GM19240 (cell line): Measurements from ENCODE around the gene SUSD5.
"Not testable (repeated sequence)": the region's sequence is repeated elsewhere in the genome, so short reads cannot be mapped to it uniquely, and the experiment has no call there.

ENCODE experiments used
- DNase-seq: peaks from one replicate; pipeline ENCODE4 v3.0.0; 2011; ENCODE audit warnings: low spot score; ENCODE audit not compliant: insufficient read length

The SUSD5 gene

DNA sequence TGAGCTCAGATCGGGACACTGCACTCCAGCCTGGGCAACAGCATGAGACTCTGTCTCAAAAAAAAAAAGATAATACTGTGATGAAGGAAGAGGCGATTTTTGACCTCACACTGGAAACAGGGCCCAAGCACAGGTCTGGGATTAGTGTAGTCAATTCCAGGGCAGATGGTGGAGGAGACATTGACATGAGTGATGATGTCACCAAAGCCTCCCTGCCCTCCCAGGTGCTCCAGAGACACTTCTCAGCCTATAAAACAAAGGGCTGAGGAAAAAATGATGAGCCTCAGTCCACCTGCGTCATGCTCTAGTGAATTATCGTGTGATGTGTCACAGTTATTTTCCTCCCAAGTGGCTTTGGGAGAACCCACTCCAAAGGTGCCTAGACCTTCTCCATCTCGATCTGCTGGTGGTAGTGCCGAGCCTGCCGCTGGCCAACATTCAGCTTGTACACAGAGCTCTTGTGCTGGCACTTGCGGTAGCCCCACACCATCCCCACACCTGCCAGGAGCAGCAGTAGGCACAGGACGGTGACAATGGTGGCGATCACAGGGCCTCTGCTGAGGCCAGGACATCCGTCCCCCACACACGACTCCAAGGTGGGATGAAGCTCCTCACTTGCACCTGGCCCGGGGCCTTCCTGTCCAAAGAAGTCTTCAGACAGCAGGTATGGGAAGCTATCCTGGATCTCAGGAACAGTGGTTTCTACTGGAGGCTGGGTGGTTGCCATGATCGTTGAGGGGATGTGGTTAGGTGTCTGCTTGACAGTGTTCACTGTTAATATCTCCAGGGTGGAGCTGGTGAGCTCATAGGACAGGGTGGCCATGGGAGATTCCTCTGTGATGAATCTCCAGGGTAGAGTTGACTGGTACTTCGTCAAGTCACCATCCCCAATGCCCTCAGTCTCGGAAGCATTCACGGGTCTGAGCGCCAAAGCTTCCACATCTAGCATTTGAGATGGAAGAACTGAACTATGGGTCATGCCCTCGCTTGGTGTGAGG, 65.9 kb downstream of the SUSD5 start:
- DNase-seq, result no peak

DNA sequence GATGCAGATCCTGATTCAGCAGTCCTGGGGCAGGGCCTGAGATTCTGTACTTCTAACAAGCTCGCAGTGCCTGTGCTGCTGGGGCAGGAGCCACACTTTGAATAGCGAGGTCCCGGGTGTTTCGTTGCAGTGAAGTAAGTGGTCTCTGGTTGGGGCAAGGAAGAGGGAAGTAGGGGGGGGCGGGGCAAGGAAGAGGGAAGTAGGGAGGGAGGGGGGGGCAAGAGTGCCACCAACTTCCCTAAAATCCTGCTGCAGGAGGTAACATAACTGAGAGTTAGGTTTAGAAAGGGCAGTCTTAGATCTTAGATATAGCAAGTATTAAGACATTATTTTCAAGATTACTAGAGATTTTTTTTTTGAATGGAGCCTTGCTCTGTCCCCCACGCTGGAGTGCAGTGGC, 69.3 kb downstream of the SUSD5 start:
- DNase-seq, result no peak

DNA sequence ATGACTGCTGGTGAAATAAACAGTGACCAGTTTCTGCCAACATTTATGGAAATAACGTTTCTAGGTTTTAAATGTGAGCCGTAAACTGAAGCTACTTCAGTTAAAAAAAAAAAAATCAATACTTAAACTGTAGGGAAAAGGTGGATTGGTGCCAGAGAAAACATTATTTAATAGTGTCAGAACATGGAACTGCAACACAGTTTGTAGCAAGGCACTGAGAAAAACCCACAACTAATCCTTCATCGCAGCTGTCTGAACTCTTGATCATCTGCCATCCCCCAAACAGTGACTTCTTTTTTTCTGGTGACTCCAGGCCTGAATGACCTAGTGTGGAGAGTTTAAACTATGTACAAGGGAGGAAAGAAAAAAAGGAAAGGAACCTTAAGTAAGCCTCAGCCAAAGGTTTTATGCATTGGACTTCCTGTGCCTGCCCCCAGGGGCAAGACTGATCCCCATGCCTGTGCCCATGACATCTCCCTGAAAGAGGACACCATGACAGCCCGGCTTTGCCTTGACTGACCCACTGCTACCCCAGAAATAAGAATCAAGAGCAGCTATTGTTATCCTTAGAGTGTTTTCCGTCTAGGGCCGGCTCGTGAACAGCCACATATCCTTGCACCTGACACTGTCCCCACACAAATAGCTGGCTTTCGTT, 71.7 kb downstream of the SUSD5 start:
- DNase-seq, result no peak

DNA sequence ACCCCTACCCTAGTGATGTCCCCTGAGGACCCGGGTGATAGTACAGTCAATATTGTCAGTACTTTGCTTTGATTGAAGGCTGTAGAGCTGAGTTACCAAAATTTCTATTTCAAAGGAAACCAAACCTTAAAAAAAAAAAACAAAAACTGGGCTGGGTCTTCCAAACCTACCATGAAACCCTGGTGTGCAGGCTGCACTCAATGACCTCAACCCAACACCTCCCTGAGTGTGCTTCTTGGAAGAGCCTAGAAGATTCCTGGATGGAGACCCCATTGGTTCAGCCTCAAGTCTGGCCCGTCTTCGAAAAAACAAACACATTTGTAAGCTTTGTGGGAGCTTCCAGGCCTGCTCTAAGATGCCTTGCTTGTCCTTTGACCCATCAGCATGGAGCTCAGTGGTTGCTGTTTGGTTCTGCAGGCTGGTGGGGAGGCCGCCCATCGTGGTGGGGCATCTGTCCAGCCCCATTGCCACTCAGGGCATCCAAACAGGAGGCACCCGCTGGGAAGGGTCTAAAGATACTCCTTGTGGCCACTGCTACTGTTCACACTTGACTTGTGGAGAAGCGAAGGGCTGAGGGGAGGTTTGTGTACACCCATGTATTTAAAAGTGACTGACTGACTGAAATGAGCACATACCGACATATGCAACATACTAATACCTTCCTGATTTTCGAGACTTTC, 72.6 kb downstream of the SUSD5 start:
- no peak for DNase-seq

DNA sequence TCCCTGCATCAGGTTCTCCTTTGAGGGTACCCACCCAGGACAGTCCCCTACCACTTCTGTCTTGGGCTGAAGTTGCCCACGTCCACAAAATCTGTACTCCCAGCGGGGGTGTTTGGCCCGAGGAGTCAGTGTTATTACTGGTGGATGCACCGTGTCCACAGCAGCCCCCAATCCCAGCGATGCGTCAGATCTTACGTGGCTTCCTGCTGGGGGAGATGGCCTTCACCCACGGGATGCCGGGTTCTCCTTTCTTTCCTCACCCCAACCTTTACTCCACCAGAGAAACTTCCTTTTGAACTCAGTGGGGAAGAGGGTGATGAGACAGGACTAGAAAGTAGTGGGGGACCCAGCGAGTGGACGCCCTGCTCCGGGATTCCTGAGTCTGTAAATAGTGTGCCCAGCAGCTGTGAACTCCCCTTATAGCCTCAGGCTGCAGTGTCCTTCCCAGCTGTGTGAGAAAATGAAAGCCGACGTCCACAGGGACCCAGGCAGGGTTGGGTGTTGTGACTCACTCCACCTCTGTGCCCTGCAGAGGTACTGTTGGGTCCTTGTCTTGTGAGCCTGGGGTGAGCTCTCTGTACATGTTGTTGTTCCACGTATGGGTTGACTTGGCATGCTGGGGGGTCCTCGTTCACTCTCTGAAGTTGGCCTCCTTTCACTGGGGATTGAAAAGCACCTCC, 73.2 kb downstream of the SUSD5 start:
- DNase-seq, result no peak

DNA sequence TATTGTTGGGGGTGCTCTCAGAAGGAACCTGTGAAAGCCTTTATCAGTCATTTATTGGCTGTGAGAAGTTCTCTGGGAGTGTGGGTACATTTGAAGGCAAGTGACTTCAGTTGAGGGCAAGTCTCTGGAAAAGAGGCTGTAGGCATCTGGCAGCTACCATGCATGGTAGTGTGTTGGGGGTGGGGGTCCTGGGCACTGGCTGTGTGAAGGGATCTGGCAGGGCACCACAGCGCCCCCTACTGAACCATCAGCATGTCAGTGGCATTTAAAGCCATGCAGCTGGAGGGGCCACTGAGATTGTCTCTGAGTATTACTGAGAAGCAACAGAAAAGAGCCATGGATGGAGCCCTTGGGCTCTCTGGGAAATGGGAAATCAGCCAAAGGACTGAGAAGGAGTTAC, 74.2 kb downstream of the SUSD5 start:
- no peak for DNase-seq

DNA sequence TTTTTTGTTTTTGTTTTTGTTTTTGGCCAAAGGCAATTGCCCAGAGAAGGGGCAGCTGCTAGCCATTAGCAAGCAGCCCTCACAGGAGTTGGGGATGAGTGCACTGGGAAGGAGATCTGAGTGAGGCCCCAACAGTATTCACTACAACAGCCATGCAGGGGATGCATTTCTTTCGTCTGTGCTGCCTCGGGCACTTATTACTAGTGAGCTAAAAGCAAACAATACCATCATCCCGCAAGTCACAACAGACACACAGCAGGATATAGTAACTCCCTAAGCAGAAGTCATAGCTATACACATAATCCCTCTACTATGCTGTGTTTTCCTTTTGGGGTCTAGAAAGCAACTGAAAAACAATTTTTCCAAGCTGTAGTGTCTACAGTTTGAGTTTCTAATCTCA, 77.6 kb downstream of the SUSD5 start:
- DNase-seq, result no peak

DNA sequence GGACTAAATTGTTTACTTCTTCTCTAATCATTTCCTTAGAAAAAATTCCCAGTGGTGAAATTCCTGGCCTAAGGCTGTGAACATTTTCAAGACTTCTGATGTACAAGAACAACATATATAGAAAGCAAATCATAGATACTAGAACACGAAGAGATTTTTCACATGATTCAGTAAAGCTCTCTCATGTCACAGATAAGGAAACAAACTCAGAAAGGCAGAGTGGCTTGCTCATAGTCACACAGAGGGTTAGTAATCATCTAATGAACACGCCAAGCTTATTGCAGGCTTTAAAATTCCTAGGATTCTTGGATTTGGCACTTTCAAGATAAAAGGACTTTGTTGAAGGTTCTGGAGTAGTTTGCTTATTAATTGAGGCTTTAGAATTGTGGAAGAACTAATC, 78.6 kb downstream of the SUSD5 start:
- DNase-seq, result no peak

DNA sequence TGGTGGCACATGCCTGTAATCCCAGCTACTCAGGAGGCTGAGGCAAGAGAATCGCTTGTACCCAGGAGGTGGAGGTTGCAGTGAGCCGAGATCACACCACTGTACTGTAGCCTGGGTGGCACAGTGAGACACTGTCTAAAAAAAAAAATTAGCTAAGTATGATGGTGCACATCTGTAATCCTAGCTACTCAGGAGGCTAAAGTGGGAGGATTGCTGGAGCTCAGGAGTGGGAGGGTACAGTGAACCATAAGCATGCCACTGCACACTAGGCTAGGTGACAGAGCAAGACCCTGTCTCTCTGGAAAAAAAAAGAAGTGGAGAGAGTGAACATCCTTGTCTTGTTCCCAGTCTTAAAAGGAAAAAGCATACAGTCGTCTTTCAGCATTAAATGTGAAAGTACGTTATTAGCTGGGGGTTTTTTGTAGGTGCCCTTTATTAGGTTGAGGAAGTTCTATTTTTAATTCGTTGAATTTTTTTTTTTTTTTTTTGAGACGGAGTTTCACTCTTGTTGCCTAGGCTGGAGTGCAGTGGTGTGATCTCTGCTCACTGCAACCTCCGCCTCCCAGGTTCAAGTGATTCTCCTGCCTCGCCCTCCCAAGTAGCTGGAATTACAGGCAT, 79.5 kb downstream of the SUSD5 start:
- not testable (repeated sequence) for DNase-seq

DNA sequence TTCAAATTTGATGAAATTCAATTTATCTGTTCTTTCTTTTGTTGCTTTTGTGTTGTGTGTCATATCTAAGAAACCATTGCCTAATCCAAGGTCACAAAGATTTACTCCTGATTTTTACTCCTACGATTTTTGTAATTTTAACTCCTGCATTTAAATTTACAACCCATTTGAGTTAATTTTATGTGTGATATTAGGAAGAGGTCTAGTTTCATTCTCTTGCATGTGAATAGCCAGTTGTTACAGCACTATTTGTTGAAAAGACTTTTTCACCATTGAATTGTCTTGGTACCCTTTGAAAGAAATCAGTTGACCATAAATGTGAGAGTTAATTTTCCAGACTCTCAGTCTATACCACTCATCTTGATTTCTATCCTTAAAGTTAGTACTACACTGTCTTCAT, 80.9 kb downstream of the SUSD5 start:
- DNase-seq, result no peak

DNA sequence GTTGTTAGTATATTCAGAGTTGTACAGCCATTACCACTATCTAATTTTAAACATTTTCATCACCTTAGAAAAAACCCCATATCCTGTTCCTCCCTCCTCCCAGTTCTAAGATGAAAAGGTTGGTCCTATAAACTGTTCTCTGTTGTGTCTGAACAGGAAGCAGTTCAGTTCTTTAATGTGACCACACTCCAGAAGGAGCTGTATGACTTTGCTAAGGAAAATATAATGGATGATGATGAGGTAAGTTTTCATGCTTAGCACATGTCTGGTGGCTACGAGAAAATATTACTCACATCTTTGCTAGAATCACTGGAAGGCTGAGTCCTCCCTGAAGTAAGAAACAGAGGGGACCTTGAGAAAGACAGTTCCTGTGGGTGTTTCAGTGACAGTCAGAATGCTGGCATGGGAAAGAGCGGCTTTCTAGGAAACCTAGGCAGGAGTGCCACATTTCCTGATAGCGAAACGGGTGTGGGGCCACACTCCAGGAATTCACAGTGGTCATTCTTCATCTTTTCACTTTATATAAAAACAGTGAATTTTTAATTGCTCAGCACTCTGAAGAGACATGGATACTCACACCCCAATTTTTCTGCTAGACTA, 84.5 kb downstream of the SUSD5 start:
- no peak for DNase-seq

DNA sequence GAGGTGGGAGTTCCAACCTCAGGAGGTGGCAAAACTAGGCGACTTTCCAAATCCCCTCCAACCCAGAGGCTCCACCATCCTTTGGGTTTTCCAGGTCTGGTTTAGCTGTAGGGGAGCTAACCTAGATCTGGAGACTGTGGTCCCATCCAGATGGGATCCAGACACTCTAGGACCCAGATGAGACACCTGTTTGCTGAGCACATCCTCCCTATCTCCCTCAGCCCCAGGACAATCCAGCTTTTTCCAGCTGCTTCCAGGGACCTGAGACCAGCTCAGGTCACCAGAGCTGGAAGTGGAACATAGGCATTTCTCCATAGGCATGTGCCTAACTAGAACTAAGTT, 86.6 kb downstream of the SUSD5 start:
- DNase-seq, result no peak

DNA sequence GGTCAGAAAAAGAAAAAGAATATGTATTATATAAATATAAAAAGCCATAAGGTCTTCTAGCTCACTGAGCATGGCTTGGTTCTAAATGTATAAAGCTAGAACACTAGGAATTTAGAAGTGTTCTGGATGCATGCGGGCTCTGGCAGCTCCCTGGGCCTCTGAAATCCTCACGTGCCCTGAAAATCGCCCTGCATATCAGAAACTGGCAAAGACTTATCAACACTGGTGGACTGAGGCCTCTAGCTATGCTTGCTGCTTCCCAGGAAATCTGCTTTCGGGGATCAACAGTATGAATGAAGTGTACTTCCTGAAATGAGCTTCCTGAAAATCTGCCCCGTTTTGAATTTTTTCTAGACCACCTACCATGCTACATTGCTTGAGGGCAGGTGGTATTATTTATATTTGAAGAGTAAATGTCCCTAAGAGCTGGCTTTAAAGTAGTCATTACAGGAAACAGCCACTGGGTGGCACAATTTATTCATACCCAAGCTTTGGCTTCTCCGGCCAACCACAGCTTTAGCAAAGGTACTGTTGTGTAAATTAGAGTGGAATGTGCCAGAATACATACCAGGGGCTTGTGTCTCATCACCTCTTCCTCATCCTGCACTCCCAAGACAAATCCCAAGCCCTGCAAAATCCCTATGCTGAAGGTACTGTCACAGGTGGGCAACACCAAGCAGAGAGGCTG, 87.1 kb downstream of the SUSD5 start:
- peak; percentile 40 for DNase-seq

DNA sequence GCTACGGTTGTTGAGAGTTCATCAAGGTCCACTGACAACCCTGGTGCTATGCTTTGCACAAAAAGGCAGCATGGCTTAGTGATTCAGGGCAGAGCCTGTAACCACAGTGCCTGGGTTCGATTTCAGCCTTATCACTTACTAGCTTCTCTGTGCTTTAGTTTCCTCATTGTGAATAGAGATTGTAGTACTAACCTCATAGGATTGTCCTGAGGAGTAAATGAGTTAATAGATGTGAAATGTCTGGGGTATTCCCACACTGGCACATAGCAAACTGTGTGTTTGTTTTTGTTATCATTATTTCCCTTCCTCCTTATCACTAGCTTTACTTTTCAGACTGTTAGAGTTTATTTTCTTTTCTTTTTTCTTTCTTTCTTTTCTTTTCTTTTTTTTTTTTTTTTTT, 88.5 kb downstream of the SUSD5 start:
- DNase-seq, result no peak

DNA sequence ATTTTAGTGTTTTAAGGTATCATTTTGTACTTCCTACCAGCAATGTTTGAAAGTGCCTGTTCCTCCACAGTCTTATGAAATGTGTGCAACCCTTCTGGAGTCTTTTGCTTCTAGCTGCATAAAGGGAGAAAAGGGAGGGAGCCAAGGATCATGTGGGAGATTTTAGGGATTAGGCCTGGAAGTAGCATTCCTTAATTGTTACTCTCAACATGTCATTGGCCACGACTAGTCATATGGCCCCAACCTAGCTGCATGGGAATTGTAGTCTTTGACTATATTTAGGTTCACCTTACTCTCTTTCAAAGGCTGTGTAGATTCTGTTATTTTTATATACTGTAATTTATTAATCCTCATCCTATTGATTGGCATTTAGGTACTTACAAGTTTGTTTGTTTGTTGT, 89.9 kb downstream of the SUSD5 start:
- no peak for DNase-seq

DNA sequence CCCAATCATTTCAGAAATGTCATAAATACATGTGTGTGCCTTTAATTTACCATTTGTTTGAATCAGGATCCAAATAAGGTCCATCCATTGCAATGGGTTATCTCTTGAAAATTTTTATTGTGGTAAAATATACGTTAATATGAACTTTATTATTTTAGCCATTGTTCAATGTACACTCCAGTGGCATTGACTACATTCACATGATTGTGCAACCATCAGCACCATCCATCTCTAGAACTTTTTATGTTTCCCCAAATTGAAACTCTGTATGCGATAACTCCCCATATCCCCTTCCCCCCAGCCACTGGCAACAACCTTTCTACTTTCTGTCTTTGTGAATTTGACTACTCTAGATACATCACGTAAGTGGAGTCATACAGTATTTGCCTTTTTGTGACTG, 92.8 kb downstream of the SUSD5 start:
- DNase-seq, result no peak

DNA sequence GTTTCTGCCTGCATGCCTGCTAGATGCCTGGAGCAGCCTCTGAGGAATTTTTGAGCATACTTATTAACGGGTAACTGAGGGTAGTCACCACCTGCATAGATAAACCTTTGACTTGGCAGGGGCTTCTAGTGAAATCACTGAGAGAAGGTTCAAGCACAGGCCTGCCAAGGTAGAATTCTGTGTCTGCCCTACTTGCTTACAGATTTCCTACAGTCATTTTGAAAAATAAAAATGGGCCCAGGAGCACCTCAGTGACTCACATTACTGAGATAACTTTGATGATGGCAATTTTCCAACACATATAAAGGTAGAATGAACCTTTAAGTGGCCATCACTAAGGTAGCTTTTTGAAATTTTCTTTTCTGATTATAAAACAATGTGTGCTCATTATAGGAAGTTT, 94.0 kb downstream of the SUSD5 start:
- DNase-seq, result no peak

DNA sequence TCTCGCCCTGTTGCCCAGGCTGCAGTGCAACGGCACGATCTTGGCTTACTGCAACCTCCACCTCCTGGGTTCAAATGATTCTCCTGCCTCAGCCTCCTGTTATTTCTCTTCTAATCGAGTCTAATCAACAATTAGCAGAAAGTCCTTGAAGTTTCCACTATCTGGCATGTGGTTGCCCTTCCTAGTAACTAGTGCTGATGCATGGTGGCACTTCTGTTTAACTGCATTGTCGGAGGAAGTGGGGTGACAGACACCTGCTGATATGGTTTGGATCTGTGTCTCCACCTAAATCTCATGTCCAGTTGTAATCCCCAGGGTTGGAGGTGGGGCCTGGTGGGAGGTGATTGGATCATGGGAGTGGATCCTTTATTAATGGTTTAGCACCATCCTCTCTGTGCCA, 95.6 kb downstream of the SUSD5 start:
- DNase-seq, result no peak

DNA sequence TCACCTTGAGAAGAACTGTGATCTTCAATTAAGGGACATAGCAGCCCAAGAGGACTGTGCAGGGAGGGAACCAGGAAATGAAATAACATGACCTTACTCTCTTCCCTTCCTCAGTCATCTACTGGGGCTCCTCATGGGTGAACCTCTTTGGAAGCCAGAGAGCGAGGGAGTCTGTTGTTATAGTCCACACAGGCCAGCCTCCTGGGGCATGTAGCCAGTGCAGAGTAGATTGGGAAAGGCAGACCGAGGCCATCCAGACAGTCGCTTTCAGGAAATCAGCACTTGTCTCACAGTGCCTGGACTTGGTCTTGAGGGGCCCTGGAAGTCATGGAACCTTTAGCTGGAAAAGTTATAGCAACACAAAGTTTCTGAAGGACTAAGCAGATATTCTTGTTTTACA, 98.7 kb downstream of the SUSD5 start:
- DNase-seq, result no peak

DNA sequence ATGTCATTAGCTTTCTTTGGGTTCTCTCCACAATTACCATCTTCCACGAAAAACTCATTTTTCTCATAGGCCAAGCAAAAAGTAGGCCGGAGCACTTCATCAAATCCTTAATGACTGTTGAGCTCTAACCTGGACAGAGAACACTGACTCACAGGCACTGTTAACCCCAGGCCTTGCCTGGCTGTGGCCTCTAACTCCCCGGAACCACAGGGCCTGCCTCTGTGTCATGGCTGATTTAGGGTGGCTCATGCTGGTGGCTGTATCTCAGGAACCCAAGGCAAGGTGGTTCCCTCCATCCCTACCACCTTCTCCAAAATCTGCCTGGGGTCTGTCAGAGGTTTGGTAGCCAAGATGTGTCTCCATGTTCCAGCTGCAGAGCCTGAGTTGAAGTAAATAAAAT, 101.1 kb downstream of the SUSD5 start:
- no peak for DNase-seq
